HL-60 (cell line): Measurements from ENCODE around the gene ZNF462.

ENCODE experiments used
- DNase-seq, 2 experiments: peaks; one replicate each; pipeline ENCODE4 v3.0.0-alpha.2; 2010 to 2020; ENCODE audit warnings: low read depth in 1 of 2, low spot score in 1 of 2
- H3K27ac ChIP-seq: fragments of 250-450 bp; sonication (Bioruptor Pico); replicated peaks from 2 replicates; pipeline ENCODE4 v1.5.1; 2020; ENCODE audit warnings: mild to moderate bottlenecking, moderate library complexity
- H3K27me3 ChIP-seq: fragments of 250-450 bp; sonication (Bioruptor Pico); 2 replicates; pipeline ENCODE4 v1.5.1; 2021; ENCODE audit warnings: mild to moderate bottlenecking, moderate library complexity; ENCODE audit not compliant: insufficient read depth, poor library complexity, severe bottlenecking
- H3K4me3 ChIP-seq: replicated peaks from 2 replicates; pipeline ENCODE4 v1.5.1; 2011; ENCODE audit warnings: mild to moderate bottlenecking, control low read depth, low read length; ENCODE audit not compliant: insufficient read depth
- CTCF ChIP-seq: IDR thresholded peaks from one replicate; pipeline ENCODE4 v1.5.1; 2011; ENCODE audit warnings: low read length, control low read depth, inconsistent platforms; ENCODE audit not compliant: insufficient read depth
- GABPA ChIP-seq: IDR thresholded peaks from 2 replicates; pipeline ENCODE4 v1.6.1; 2012; ENCODE audit warnings: low read depth
- POLR2AphosphoS5 ChIP-seq: IDR thresholded peaks from 2 replicates; pipeline ENCODE4 v1.6.1; 2012; ENCODE audit warnings: low read depth
- REST ChIP-seq: IDR thresholded peaks from 2 replicates; pipeline ENCODE4 v1.6.1; 2012; ENCODE audit warnings: low read depth; ENCODE audit not compliant: insufficient replicate concordance
- SPI1 ChIP-seq: IDR thresholded peaks from 2 replicates; pipeline ENCODE4 v1.6.1; 2012; ENCODE audit warnings: low read depth, mild to moderate bottlenecking, borderline replicate concordance

The ZNF462 gene

GRCh38 chr9:106964822-106965525, 102.0 kb downstream of the ZNF462 start:
- peaks cover 2% of the 10 kb centered on the region for H3K27me3 ChIP-seq
- no peak overlapping the region for H3K27ac ChIP-seq
- no peak overlapping the region for H3K4me3 ChIP-seq
- no peak for DNase-seq
- TF ChIP-seq REST (no peak), SPI1 (no peak), GABPA (no peak), POLR2AphosphoS5 (no peak), CTCF (no peak)

- DNase-seq: no peak
- Histone ChIP-seq H3K4me3 (no peak overlapping the region), H3K27me3 (peaks cover 2% of the 10 kb centered on the region), H3K27ac (no peak overlapping the region)
- TF ChIP-seq CTCF (no peak), POLR2AphosphoS5 (no peak), SPI1 (no peak), GABPA (no peak), REST (no peak)
Observed at GRCh38 chr9:106966481-106966880, 103.5 kb downstream of the ZNF462 start.

GRCh38 chr9:106969696-106970095, 106.7 kb downstream of the ZNF462 start:
- DNase-seq: no peak
- Histone ChIP-seq H3K27me3 (peaks cover 2% of the 10 kb centered on the region), H3K27ac (no peak overlapping the region), H3K4me3 (no peak overlapping the region)
- TF ChIP-seq SPI1 (no peak), CTCF (no peak), REST (no peak), GABPA (no peak), POLR2AphosphoS5 (no peak)
